HepG2 (cell line): ENCODE measurements around the gene COL4A2. TPM values are rescaled to one million over a fixed set of nuclear protein-coding genes. Genes with fewer than 3 reads are reported as not detected.

ENCODE experiments used
- ATAC-seq: fragments of 200-7000 bp; cut with Tn5 transposase; 3 replicates; pipeline ENCODE4 v1.9.1; 2020; ENCODE audit warnings: mild to moderate bottlenecking, moderate library complexity
- BruUV-seq: library from RNA; stranded (reverse); fragments of 400-500 nt; replicated peaks from 2 replicates; lab custom pipeline; 2021; lab: Mats Ljungman, UMichigan
- CTCF ChIA-PET: fragments of 300-600 bp; formaldehyde crosslinking; extraction: SDS; loops from one replicate; lab custom pipeline; 2021; ENCODE audit warnings: low total read pairs, inconsistent platforms, low intra/inter-chr PET ratio; lab: Yijun Ruan, JAX
- POLR2A ChIA-PET: fragments of 350-600 bp; sonication (Branson Sonifier 250); formaldehyde crosslinking; loops from one replicate; lab custom pipeline; 2020; ENCODE audit warnings: antibody characterized with exemption, inconsistent platforms; lab: Yijun Ruan, JAX
- DNase-seq: peaks from one replicate; pipeline ENCODE4 v3.0.0-alpha.2; 2015; ENCODE audit warnings: low spot score
- FAIRE-seq: peaks from 3 replicates; lab custom pipeline; 2011; peaks lifted over from hg19 to GRCh38; lab: Jason Lieb, UNC
- H2AFZ ChIP-seq: one replicate; pipeline ENCODE4 v1.6.1; 2011; ENCODE audit warnings: low read length, inconsistent platforms
- H3K27ac ChIP-seq: fragments of 300-600 bp; 3 replicates; pipeline ENCODE4 v1.8.0; 2011; ENCODE audit warnings: mixed run types, mild to moderate bottlenecking, mixed read lengths, low read length, inconsistent platforms; ENCODE audit not compliant: insufficient read depth; ENCODE audit errors: extremely low read length
- H3K27me3 ChIP-seq, 2 experiments: fragments of 200-600 bp in 1 of 2; 2 replicates in 1 of 2; 3 replicates in 1 of 2; pipeline versions ENCODE4 v1.6.0 to v1.8.0; 2011; ENCODE audit warnings: low read length in 2 of 2, mild to moderate bottlenecking in 2 of 2, moderate library complexity in 2 of 2, inconsistent platforms in 1 of 2; ENCODE audit not compliant: insufficient read depth in 2 of 2, control insufficient read depth in 1 of 2
- H3K36me3 ChIP-seq, 2 experiments: fragments of 200-600 bp in 1 of 2; replicated peaks in 1 of 2; 2 replicates in 1 of 2; 3 replicates in 1 of 2; pipeline versions ENCODE4 v1.5.1 to v1.8.0; 2011; ENCODE audit warnings: low read length in 2 of 2, inconsistent platforms in 1 of 2; ENCODE audit not compliant: insufficient read depth in 2 of 2, control insufficient read depth in 1 of 2
- H3K4me1 ChIP-seq: 2 replicates; pipeline ENCODE4 v1.5.1; 2012; ENCODE audit warnings: low read length, inconsistent platforms; ENCODE audit not compliant: insufficient read depth
- H3K4me2 ChIP-seq: 2 replicates; pipeline ENCODE4 v1.6.0; 2011; ENCODE audit warnings: low read depth, low read length, inconsistent platforms
- H3K4me3 ChIP-seq, 3 experiments: fragments of 200-600 bp in 1 of 3; sonication (generic), shearing (Covaris generic) in 1 of 3; replicated peaks in 1 of 3; 2 replicates each; pipeline ENCODE4 v1.5.1; 2011 to 2016; ENCODE audit warnings: low read length in 3 of 3, inconsistent platforms in 2 of 3, low read depth in 2 of 3, mild to moderate bottlenecking in 2 of 3, control low read depth in 1 of 3, mixed read lengths in 1 of 3; ENCODE audit not compliant: insufficient read depth in 1 of 3
- H3K79me2 ChIP-seq: one replicate; pipeline ENCODE4 v1.6.1; 2011; ENCODE audit warnings: low read length, inconsistent platforms; ENCODE audit not compliant: insufficient read depth
- H3K9ac ChIP-seq: 2 replicates; pipeline ENCODE4 v1.6.0; 2011; ENCODE audit warnings: mild to moderate bottlenecking, low read depth, low read length, inconsistent platforms; ENCODE audit not compliant: insufficient read depth
- H3K9me3 ChIP-seq: 2 replicates; pipeline ENCODE4 v1.5.1; 2012; ENCODE audit warnings: mild to moderate bottlenecking, low read length
- H4K20me1 ChIP-seq: 2 replicates; pipeline ENCODE4 v1.6.0; 2011; ENCODE audit warnings: inconsistent platforms, mild to moderate bottlenecking, low read length, moderate library complexity; ENCODE audit not compliant: insufficient read depth
- HES4 ChIP-seq: sonication (generic); formaldehyde crosslinking; IDR thresholded peaks from 2 replicates; pipeline ENCODE4 v1.9.0; 2021; ENCODE audit warnings: mild to moderate bottlenecking, missing genetic modification reagents, borderline replicate concordance
- SMARCE1 ChIP-seq: fragments of 450-650 bp; IDR thresholded peaks from 2 replicates; pipeline ENCODE4 v1.6.1; 2017; ENCODE audit warnings: borderline replicate concordance
- ZSCAN31 ChIP-seq: sonication (generic); formaldehyde crosslinking; IDR thresholded peaks from 2 replicates; pipeline ENCODE4 v1.5.0; 2020; ENCODE audit warnings: low read depth, mild to moderate bottlenecking, missing genetic modification reagents
- WGBS: methylation state at CpG from one replicate; pipeline ENCODE4 v1.1.6; 2017; ENCODE audit warnings: low lambda C conversion rate; 5-methylcytosine and 5-hydroxymethylcytosine counted together
- in situ Hi-C: cut with HindIII; loops from 2 replicates; pipeline ENCODE4 v1.10.0; 2017; ENCODE audit warnings: low pct_unique_long_range_greater_than_20kb; ENCODE audit not compliant: extremely low pct_ligation_motif_present
- intact Hi-C: fragments of 100-400 bp; cut with micrococcal nuclease; formaldehyde crosslinking; loops from one replicate; pipeline ENCODE4 v1.10.0; 2022; ENCODE audit not compliant: unreplicated experiment
- polyA plus RNA-seq, 8 experiments: library from polyadenylated mRNA; depleted of rRNA in 3 of 8; stranded (reverse) in 7 of 8; unstranded in 1 of 8; fragments of >200 nt; fragmentation: Illumina TruSeq in 4 of 8; extraction: Trizol in 4 of 8; gene quantifications; 2 replicates each; pipeline versions ENCODE4 v1.2.1 to v1.2.3, GENCODE V29; 2011 to 2016; ENCODE audit warnings: low read depth in 4 of 8, missing spikeins in 1 of 8, mixed read lengths in 1 of 8; ENCODE audit not compliant: insufficient read depth in 1 of 8
- total RNA-seq, 5 experiments: library from RNA; depleted of rRNA; stranded (reverse); fragments of >200 nt; fragmentation: Illumina TruSeq; extraction: Trizol; gene quantifications; 2 replicates each; pipeline ENCODE4 v1.2.3, GENCODE V29; 2016; ENCODE audit warnings: low read depth in 1 of 5
- TF ChIP-seq, protein P1 (sequence below): sonication (generic); formaldehyde crosslinking; IDR thresholded peaks from 2 replicates; pipeline ENCODE4 v1.4.0; 2020; ENCODE audit warnings: mild to moderate bottlenecking, missing genetic modification reagents
- TF ChIP-seq, protein P2 (sequence below): sonication (generic); formaldehyde crosslinking; IDR thresholded peaks from 2 replicates; pipeline ENCODE4 v1.4.0; 2020; ENCODE audit warnings: missing genetic modification reagents
- TF ChIP-seq, protein P3 (sequence below): sonication (generic); formaldehyde crosslinking; IDR thresholded peaks from 2 replicates; pipeline ENCODE4 v1.5.0; 2020; ENCODE audit warnings: mild to moderate bottlenecking, missing genetic modification reagents

Gene COL4A2
- total and polyA plus RNA-seq, 2 of the 13 experiments (the other 11 are each of a cell fraction or from before 2014, with no cell fraction given), result 0.22 to 1.9 TPM

DNA sequence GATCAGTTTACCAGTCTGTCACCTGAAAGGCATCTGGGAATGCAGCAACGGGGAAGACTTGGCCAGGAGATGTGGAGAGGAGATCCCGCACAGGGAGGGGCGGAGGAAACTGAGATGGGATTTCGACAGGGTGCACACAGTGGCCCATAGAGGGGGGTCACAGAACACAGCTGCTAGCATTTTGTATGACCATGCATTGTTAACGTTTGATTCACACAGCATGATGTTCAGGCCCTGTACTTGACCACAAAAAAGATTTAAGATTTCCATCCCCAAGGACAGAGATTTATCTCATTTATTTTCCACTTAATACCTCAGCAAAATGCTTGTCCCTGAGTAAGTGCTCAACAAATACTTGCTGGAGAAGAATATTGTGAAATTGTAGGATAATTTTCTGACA lies 191.2 kb downstream of the COL4A2 start:
- Histone ChIP-seq H3K9ac (no peak overlapping the region), H3K36me3 (no peaks in the 10 kb centered on the region), H3K27ac (no peak overlapping the region), H3K27me3 (0 out of 5 replicates have a peak, but pooled peaks cover 0 to 5% of the 10 kb centered on the region in 2 experiments), H3K9me3 (no peaks in the 10 kb centered on the region; the same call in 1 of the 2 replicates), H3K4me2 (no peak overlapping the region), H4K20me1 (no peaks in the 10 kb centered on the region), H3K79me2 (no peaks in the 10 kb centered on the region), H3K4me1 (peaks cover 4% of the 10 kb centered on the region), H3K4me3 (no peak overlapping the region), H2AFZ (no peak overlapping the region)
- TF ChIP-seq HES4 (CRISPR knock-in tag) (no peak), SMARCE1 (no peak), ZSCAN31 (CRISPR knock-in tag) (no peak)
- TF ChIP-seq, protein P1, sequence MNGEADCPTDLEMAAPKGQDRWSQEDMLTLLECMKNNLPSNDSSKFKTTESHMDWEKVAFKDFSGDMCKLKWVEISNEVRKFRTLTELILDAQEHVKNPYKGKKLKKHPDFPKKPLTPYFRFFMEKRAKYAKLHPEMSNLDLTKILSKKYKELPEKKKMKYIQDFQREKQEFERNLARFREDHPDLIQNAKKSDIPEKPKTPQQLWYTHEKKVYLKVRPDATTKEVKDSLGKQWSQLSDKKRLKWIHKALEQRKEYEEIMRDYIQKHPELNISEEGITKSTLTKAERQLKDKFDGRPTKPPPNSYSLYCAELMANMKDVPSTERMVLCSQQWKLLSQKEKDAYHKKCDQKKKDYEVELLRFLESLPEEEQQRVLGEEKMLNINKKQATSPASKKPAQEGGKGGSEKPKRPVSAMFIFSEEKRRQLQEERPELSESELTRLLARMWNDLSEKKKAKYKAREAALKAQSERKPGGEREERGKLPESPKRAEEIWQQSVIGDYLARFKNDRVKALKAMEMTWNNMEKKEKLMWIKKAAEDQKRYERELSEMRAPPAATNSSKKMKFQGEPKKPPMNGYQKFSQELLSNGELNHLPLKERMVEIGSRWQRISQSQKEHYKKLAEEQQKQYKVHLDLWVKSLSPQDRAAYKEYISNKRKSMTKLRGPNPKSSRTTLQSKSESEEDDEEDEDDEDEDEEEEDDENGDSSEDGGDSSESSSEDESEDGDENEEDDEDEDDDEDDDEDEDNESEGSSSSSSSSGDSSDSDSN, result no peak
- TF ChIP-seq, protein P2, sequence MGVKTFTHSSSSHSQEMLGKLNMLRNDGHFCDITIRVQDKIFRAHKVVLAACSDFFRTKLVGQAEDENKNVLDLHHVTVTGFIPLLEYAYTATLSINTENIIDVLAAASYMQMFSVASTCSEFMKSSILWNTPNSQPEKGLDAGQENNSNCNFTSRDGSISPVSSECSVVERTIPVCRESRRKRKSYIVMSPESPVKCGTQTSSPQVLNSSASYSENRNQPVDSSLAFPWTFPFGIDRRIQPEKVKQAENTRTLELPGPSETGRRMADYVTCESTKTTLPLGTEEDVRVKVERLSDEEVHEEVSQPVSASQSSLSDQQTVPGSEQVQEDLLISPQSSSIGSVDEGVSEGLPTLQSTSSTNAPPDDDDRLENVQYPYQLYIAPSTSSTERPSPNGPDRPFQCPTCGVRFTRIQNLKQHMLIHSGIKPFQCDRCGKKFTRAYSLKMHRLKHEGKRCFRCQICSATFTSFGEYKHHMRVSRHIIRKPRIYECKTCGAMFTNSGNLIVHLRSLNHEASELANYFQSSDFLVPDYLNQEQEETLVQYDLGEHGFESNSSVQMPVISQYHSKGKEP (CRISPR knock-in tag), result no peak
- TF ChIP-seq, protein P3, sequence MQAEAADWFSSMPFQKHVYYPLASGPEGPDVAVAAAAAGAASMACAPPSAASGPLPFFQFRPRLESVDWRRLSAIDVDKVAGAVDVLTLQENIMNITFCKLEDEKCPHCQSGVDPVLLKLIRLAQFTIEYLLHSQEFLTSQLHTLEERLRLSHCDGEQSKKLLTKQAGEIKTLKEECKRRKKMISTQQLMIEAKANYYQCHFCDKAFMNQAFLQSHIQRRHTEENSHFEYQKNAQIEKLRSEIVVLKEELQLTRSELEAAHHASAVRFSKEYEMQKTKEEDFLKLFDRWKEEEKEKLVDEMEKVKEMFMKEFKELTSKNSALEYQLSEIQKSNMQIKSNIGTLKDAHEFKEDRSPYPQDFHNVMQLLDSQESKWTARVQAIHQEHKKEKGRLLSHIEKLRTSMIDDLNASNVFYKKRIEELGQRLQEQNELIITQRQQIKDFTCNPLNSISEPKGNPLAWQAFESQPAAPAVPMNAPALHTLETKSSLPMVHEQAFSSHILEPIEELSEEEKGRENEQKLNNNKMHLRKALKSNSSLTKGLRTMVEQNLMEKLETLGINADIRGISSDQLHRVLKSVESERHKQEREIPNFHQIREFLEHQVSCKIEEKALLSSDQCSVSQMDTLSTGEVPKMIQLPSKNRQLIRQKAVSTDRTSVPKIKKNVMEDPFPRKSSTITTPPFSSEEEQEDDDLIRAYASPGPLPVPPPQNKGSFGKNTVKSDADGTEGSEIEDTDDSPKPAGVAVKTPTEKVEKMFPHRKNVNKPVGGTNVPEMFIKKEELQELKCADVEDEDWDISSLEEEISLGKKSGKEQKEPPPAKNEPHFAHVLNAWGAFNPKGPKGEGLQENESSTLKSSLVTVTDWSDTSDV (CRISPR knock-in tag), result no peak
- no peak for DNase-seq
- ChIA-PET POLR2A (no interaction called here), CTCF (no interaction called here)
- 58% methylated on average over 5 of the region's 5 CpGs for WGBS
- in situ Hi-C loops, result no loop called here
- ATAC-seq, result no peak
- intact Hi-C loops, result no loop called here
- no peak for FAIRE-seq
- no TSS peak for BruUV-seq
